Measurements from ENCODE around the gene FAM241A. TPM values are rescaled to one million over a fixed set of nuclear protein-coding genes. Genes with fewer than 3 reads are reported as not detected.

FAM241A gene
- total RNA-seq, 1 donor from 2014 or later: 1.2 TPM

DNA sequence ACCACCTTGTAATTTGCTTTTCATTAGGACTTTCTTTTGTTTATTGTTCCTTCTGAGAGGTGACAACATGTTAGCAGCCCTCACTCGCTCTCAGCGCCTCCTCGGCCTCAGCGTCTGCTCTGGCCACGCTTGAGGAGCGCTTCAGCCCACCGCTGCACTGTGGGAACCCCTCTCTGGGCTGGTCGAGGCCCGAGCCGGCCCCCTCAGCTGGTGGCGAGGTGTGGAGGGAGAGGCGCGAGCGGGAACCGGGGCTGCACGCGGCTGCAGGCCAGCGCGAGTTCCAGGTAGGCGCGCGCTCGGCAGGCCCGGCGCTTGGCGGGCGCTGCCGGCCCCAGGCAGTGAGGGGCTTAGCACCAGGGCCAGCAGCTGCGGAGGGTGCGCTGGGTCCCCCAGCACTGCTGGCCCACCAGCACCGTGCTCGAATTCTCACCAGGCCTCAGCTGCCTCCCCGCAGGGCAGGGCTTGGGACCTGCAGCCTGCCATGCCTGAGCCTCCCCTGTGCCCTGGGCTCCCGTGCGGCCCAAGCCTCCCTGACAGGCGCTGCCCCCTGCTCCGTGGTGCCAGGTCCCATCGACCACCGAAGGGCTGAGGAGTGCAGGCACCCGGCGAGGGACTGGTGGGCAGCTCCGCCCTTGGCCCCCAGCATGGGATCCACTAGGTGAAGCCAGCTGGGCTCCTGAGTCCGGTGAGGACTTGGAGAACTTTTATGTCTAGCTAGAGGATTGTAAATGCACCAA, 77.1 kb downstream of the FAM241A start:
- H3K4me1 Mint-ChIP-seq (ENCODE audit: low read depth, unreplicated experiment): no peaks in the 10 kb centered on the region
- H3K4me3 Mint-ChIP-seq (ENCODE audit: unreplicated experiment): no peak overlapping the region
- no peak overlapping the region for H3K27ac Mint-ChIP-seq (ENCODE audit: unreplicated experiment)
- TF ChIP-seq CTCF (IDR thresholded peaks at IDR 0.05; ENCODE audit: partially characterized antibody, unreplicated experiment): no peak
- DNase-seq: no peak
- no peaks in the 10 kb centered on the region for H3K36me3 Mint-ChIP-seq (ENCODE audit: unreplicated experiment)
- H3K9me3 Mint-ChIP-seq (ENCODE audit: unreplicated experiment): peaks cover 1% of the 10 kb centered on the region
- peaks cover 5% of the 10 kb centered on the region for H3K27me3 Mint-ChIP-seq (ENCODE audit: unreplicated experiment)

GRCh38 chr4:112225157-112225556, 79.9 kb downstream of the FAM241A start:
- Mint-ChIP-seq H3K4me1 (ENCODE audit: low read depth, unreplicated experiment) (no peaks in the 10 kb centered on the region), H3K4me3 (ENCODE audit: unreplicated experiment) (no peak overlapping the region), H3K9me3 (ENCODE audit: unreplicated experiment) (peaks cover 1% of the 10 kb centered on the region), H3K36me3 (ENCODE audit: unreplicated experiment) (no peaks in the 10 kb centered on the region), H3K27ac (ENCODE audit: unreplicated experiment) (no peak overlapping the region), H3K27me3 (ENCODE audit: unreplicated experiment) (peaks cover 5% of the 10 kb centered on the region)
- no peak for DNase-seq
- TF ChIP-seq CTCF (IDR thresholded peaks at IDR 0.05; ENCODE audit: partially characterized antibody, unreplicated experiment): no peak

- peaks cover 8% of the 10 kb centered on the region for H3K4me1 Mint-ChIP-seq (ENCODE audit: low read depth, unreplicated experiment)
- peaks cover 4% of the 10 kb centered on the region for H3K27me3 Mint-ChIP-seq (ENCODE audit: unreplicated experiment)
- H3K27ac Mint-ChIP-seq (ENCODE audit: unreplicated experiment): peak overlapping the region; percentile 94
- peaks cover 7% of the 10 kb centered on the region for H3K9me3 Mint-ChIP-seq (ENCODE audit: unreplicated experiment)
- DNase-seq: peak; percentile 99
- peak overlapping the region; percentile 96 for H3K4me3 Mint-ChIP-seq (ENCODE audit: unreplicated experiment)
- no peaks in the 10 kb centered on the region for H3K36me3 Mint-ChIP-seq (ENCODE audit: unreplicated experiment)
- TF ChIP-seq CTCF (IDR thresholded peaks at IDR 0.05; ENCODE audit: partially characterized antibody, unreplicated experiment): no peak
Measured at GRCh38 chr4:112230879-112231778, 85.9 kb downstream of the FAM241A start.

- Mint-ChIP-seq H3K27ac (ENCODE audit: unreplicated experiment) (peak within 1 kb of the TSS; percentile 99), H3K36me3 (ENCODE audit: unreplicated experiment) (no peaks in the 10 kb centered on the region), H3K27me3 (ENCODE audit: unreplicated experiment) (peaks cover 2% of the 10 kb centered on the region), H3K9me3 (ENCODE audit: unreplicated experiment) (peaks cover 7% of the 10 kb centered on the region), H3K4me3 (ENCODE audit: unreplicated experiment) (peak within 1 kb of the TSS; percentile 96), H3K4me1 (ENCODE audit: low read depth, unreplicated experiment) (peaks cover 8% of the 10 kb centered on the region)
- TF ChIP-seq CTCF (IDR thresholded peaks at IDR 0.05; ENCODE audit: partially characterized antibody, unreplicated experiment): peak; percentile 14
- peak; percentile 96 for DNase-seq
Measured at GRCh38 chr4:112231779-112232713, 86.8 kb downstream of the FAM241A start, which contains the start of gene AP1AR. Gene AP1AR, plus strand, starts transcription at chr4:112231787. Its CDS starts 305 bp downstream, at chr4:112232092.

All from glutamatergic neuron (in vitro differentiated cells).